SK-N-SH (cell line): ENCODE results near the gene LAMC2. TPM values are rescaled to one million over a fixed set of nuclear protein-coding genes. Genes with fewer than 3 reads are reported as not detected.

Source experiments
- CTCF ChIA-PET: fragments of 300-600, 350-600 bp; formaldehyde crosslinking; extraction: SDS; loops from one replicate; lab custom pipeline; 2021; lab: Yijun Ruan, JAX
- POLR2A ChIA-PET: fragments of 350-600 bp; sonication (Branson Sonifier 250); formaldehyde crosslinking; extraction: SDS; loops from one replicate; lab custom pipeline; 2020; ENCODE audit warnings: antibody characterized with exemption, inconsistent platforms; lab: Yijun Ruan, JAX
- DNase-seq: peaks from one replicate; pipeline ENCODE4 v3.0.0; 2012
- H2AFZ ChIP-seq: fragments of 200-600 bp; sonication (generic); 2 replicates; pipeline ENCODE4 v1.8.1; 2016; ENCODE audit warnings: antibody characterized with exemption, mild to moderate bottlenecking, low read depth
- H3F3A ChIP-seq: fragments of 200-600 bp; sonication (generic); replicated peaks from 2 replicates; pipeline ENCODE3; 2016; ENCODE audit warnings: antibody characterized with exemption, mild to moderate bottlenecking; ENCODE audit not compliant: insufficient read depth
- H3K27ac ChIP-seq, 2 experiments: fragments of 200-500 bp in 1 of 2; fragments of 200-600 bp in 1 of 2; sonication (Bioruptor generic) in 1 of 2; sonication (generic), shearing (Covaris generic) in 1 of 2; 2 replicates each; pipeline versions ENCODE4 v1.5.1 to v1.6.1; 2014 to 2016; ENCODE audit warnings: low read depth in 2 of 2, inconsistent platforms in 1 of 2, low read length in 1 of 2, mild to moderate bottlenecking in 1 of 2, mixed read lengths in 1 of 2
- H3K27me3 ChIP-seq: fragments of 200-600 bp; sonication (generic), shearing (Covaris generic); 2 replicates; pipeline ENCODE4 v1.6.1; 2016; ENCODE audit warnings: mixed run types; ENCODE audit not compliant: insufficient read depth
- H3K36me3 ChIP-seq, 2 experiments: fragments of 200-500 bp in 1 of 2; fragments of 200-600 bp in 1 of 2; sonication (Bioruptor generic) in 1 of 2; sonication (generic) in 1 of 2; replicated peaks in 1 of 2; 2 replicates each; pipeline versions ENCODE3 to v1.5.1; 2014 to 2016; ENCODE audit warnings: low read length in 1 of 2, mild to moderate bottlenecking in 1 of 2; ENCODE audit not compliant: insufficient read depth in 2 of 2, control insufficient read depth in 1 of 2
- H3K4me1 ChIP-seq, 2 experiments: fragments of 200-500 bp in 1 of 2; fragments of 200-600 bp in 1 of 2; sonication (Bioruptor generic) in 1 of 2; sonication (generic), shearing (Covaris generic) in 1 of 2; 2 replicates each; pipeline versions ENCODE4 v1.5.1 to v1.6.1; 2014 to 2016; ENCODE audit warnings: low read depth in 1 of 2, low read length in 1 of 2, mixed run types in 1 of 2; ENCODE audit not compliant: insufficient read depth in 2 of 2, control insufficient read depth in 1 of 2
- H3K4me2 ChIP-seq: fragments of 200-600 bp; sonication (generic), shearing (Covaris generic); 2 replicates; pipeline ENCODE4 v1.6.1; 2017; ENCODE audit warnings: mixed run types
- H3K4me3 ChIP-seq, 2 experiments: fragments of 200-500 bp in 1 of 2; fragments of 200-600 bp in 1 of 2; sonication (Bioruptor generic) in 1 of 2; sonication (generic), shearing (Covaris generic) in 1 of 2; 2 replicates each; pipeline versions ENCODE4 v1.5.1 to v1.8.1; 2014 to 2016; ENCODE audit warnings: low read depth in 2 of 2, inconsistent platforms in 1 of 2, low read length in 1 of 2, mild to moderate bottlenecking in 1 of 2, mixed read lengths in 1 of 2, moderate library complexity in 1 of 2
- H3K79me2 ChIP-seq: fragments of 200-600 bp; sonication (generic); 2 replicates; pipeline ENCODE4 v1.8.1; 2017; ENCODE audit warnings: mild to moderate bottlenecking; ENCODE audit not compliant: insufficient read depth
- H3K9ac ChIP-seq: fragments of 200-600 bp; sonication (generic); 2 replicates; pipeline ENCODE4 v1.6.1; 2017; ENCODE audit warnings: mixed run types
- H3K9me2 ChIP-seq: fragments of 200-600 bp; sonication (generic); 2 replicates; pipeline ENCODE4 v1.6.1; 2017; ENCODE audit warnings: mixed run types
- H3K9me3 ChIP-seq: fragments of 200-600 bp; sonication (generic); 2 replicates; pipeline ENCODE4 v1.6.1; 2017; ENCODE audit warnings: mixed run types, mild to moderate bottlenecking, moderate library complexity
- H4K20me1 ChIP-seq: fragments of 200-600 bp; sonication (generic); 2 replicates; pipeline ENCODE4 v1.6.1; 2017; ENCODE audit warnings: mild to moderate bottlenecking, mixed run types; ENCODE audit not compliant: insufficient read depth
- ELF1 ChIP-seq: IDR thresholded peaks from 2 replicates; pipeline ENCODE4 v1.4.0; 2012
- EP300 ChIP-seq, 2 experiments: IDR thresholded peaks; 2 replicates each; pipeline versions ENCODE4 v1.4.0 to v1.6.1; 2012; ENCODE audit warnings: borderline replicate concordance in 1 of 2, low read depth in 1 of 2, low read length in 1 of 2
- EZH2phosphoT487 ChIP-seq: fragments of 200-600 bp; sonication (generic); IDR thresholded peaks from 2 replicates; pipeline ENCODE4 v1.6.1; 2017; ENCODE audit warnings: low read depth, mixed run types, mild to moderate bottlenecking, antibody characterized with exemption, moderate library complexity, borderline replicate concordance
- FOSL2 ChIP-seq: IDR thresholded peaks from 2 replicates; pipeline ENCODE4 v1.4.0; 2012; ENCODE audit warnings: low read depth, mild to moderate bottlenecking, moderate library complexity, borderline replicate concordance
- FOXJ3 ChIP-seq: sonication (generic); formaldehyde crosslinking; IDR thresholded peaks from 2 replicates; pipeline ENCODE4 v1.5.1; 2020; ENCODE audit warnings: mild to moderate bottlenecking, missing genetic modification reagents
- FOXM1 ChIP-seq: IDR thresholded peaks from 2 replicates; pipeline ENCODE4 v1.4.0; 2012; ENCODE audit warnings: low read depth, mild to moderate bottlenecking
- GABPA ChIP-seq: IDR thresholded peaks from 2 replicates; pipeline ENCODE4 v1.4.0; 2012; ENCODE audit warnings: low read depth, mild to moderate bottlenecking
- GATA2 ChIP-seq: sonication (generic); formaldehyde crosslinking; IDR thresholded peaks from 2 replicates; pipeline ENCODE4 v1.5.0; 2020; ENCODE audit warnings: mild to moderate bottlenecking, missing genetic modification reagents
- MAX ChIP-seq: IDR thresholded peaks from 2 replicates; pipeline ENCODE4 v1.4.0; 2012; ENCODE audit warnings: low read depth
- NFIC ChIP-seq: IDR thresholded peaks from 2 replicates; pipeline ENCODE4 v1.4.0; 2012; ENCODE audit warnings: borderline replicate concordance
- RAD21 ChIP-seq: IDR thresholded peaks from 2 replicates; pipeline ENCODE4 v1.6.1; 2012; ENCODE audit warnings: mild to moderate bottlenecking, low read length
- REST ChIP-seq: IDR thresholded peaks from 2 replicates; pipeline ENCODE4 v1.6.1; 2012; ENCODE audit warnings: mild to moderate bottlenecking, low read depth, low read length, moderate library complexity
- RFX5 ChIP-seq: IDR thresholded peaks from 2 replicates; pipeline ENCODE4 v1.6.1; 2012; ENCODE audit warnings: mild to moderate bottlenecking, improper control_type of control experiment, low read length
- RXRA ChIP-seq: IDR thresholded peaks from 2 replicates; pipeline ENCODE4 v1.4.0; 2012; ENCODE audit warnings: low read depth, mild to moderate bottlenecking, borderline replicate concordance
- TAF1 ChIP-seq: IDR thresholded peaks from 2 replicates; pipeline ENCODE4 v1.6.1; 2012; ENCODE audit warnings: low read depth, mild to moderate bottlenecking, low read length, moderate library complexity, borderline replicate concordance
- TCF12 ChIP-seq: IDR thresholded peaks from 2 replicates; pipeline ENCODE4 v1.4.0; 2012
- TEAD4 ChIP-seq: IDR thresholded peaks from 2 replicates; pipeline ENCODE4 v1.4.0; 2012; ENCODE audit warnings: mild to moderate bottlenecking, borderline replicate concordance; ENCODE audit not compliant: insufficient read depth
- WGBS: methylation state at CpG from one replicate; pipeline ENCODE4 v1.1.6; 2017; ENCODE audit warnings: low lambda C conversion rate; 5-methylcytosine and 5-hydroxymethylcytosine counted together
- polyA plus RNA-seq, 3 experiments: library from polyadenylated mRNA; depleted of rRNA; stranded (reverse); fragments of >200 nt; gene quantifications; 2 replicates each; pipeline ENCODE4 v1.2.3, GENCODE V29; 2012
- TF ChIP-seq, protein P1 (sequence below): IDR thresholded peaks from 2 replicates; pipeline ENCODE4 v1.4.0; 2012; ENCODE audit warnings: low read depth, borderline replicate concordance
- TF ChIP-seq, protein P2 (sequence below): fragments of 150-350 bp; IDR thresholded peaks from 2 replicates; pipeline ENCODE4 v1.6.1; 2017; ENCODE audit warnings: antibody characterized with exemption, low read length, low read depth, borderline replicate concordance

Gene LAMC2
- polyA plus RNA-seq, 1 of the 3 experiments (the other 2 are of a cell fraction): 0.15 TPM

DNA sequence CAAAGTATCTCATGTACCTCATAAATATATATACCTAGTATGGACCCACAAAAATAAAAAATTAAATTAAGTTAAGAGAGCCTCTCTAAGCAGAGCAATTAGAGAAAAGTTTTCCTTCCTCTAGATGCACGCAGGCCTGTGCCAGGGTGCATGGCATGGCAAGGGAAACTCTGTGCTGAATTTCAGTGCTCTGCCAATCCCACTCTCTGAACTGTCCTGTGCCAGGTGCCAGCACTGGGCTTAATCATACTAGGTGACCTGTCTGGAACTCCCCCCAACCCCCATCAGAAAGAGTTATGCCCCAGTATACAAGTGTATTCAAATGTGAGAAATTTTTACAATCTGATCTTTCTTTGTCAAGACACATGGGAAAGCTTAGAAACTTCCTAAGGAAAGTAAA is 10.4 kb upstream of the LAMC2 start:
- Histone ChIP-seq H3F3A (no peaks in the 10 kb centered on the region), H3K9me3 (no peaks in the 10 kb centered on the region), H3K9me2 (no peaks in the 10 kb centered on the region), H3K79me2 (no peaks in the 10 kb centered on the region), H3K4me3 (no peak overlapping the region), H3K4me2 (no peak overlapping the region), H3K36me3 (no peaks in the 10 kb centered on the region), H3K4me1 (peaks cover 0 to 5% of the 10 kb centered on the region in 2 experiments; a peak in 1 of 4 replicates), H3K9ac (no peak overlapping the region), H3K27ac (no peak overlapping the region), H3K27me3 (no peaks in the 10 kb centered on the region), H2AFZ (no peak overlapping the region), H4K20me1 (no peaks in the 10 kb centered on the region)
- no peak for DNase-seq
- POLR2A ChIA-PET: no interaction called here
- CTCF ChIA-PET: no interaction called here
- TF ChIP-seq GATA2 (CRISPR knock-in tag): no peak
- no peak for TF ChIP-seq EP300 (IDR thresholded peaks at IDR 0.05; ENCODE audit: borderline replicate concordance in 1 of 2, low read depth in 1 of 2, low read length in 1 of 2)
- TF ChIP-seq, protein P1, sequence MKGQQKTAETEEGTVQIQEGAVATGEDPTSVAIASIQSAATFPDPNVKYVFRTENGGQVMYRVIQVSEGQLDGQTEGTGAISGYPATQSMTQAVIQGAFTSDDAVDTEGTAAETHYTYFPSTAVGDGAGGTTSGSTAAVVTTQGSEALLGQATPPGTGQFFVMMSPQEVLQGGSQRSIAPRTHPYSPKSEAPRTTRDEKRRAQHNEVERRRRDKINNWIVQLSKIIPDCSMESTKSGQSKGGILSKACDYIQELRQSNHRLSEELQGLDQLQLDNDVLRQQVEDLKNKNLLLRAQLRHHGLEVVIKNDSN: no peak
- TF ChIP-seq, protein P2, sequence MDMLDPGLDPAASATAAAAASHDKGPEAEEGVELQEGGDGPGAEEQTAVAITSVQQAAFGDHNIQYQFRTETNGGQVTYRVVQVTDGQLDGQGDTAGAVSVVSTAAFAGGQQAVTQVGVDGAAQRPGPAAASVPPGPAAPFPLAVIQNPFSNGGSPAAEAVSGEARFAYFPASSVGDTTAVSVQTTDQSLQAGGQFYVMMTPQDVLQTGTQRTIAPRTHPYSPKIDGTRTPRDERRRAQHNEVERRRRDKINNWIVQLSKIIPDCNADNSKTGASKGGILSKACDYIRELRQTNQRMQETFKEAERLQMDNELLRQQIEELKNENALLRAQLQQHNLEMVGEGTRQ: no peak
- TF ChIP-seq FOSL2: no peak
- TF ChIP-seq EZH2phosphoT487: no peak
- TF ChIP-seq RXRA: no peak
- no peak for TF ChIP-seq TCF12
- TF ChIP-seq GABPA: no peak
- no peak for TF ChIP-seq TEAD4
- TF ChIP-seq RAD21: no peak
- no peak for TF ChIP-seq ELF1
- no peak for TF ChIP-seq RFX5
- TF ChIP-seq REST: no peak
- no peak for TF ChIP-seq NFIC
- TF ChIP-seq FOXJ3 (CRISPR knock-in tag): no peak
- TF ChIP-seq FOXM1: no peak
- TF ChIP-seq TAF1: no peak
- no peak for TF ChIP-seq MAX
- 100% methylated on average over 1 of the region's 1 CpG for WGBS
